ENCODE results near the gene PSORS1C1.

Gene PSORS1C1

GRCh38 chr6:31103136-31103535, 11.5 kb upstream of the PSORS1C1 start:
- no peak for TF ChIP-seq CTCF (IDR thresholded peaks at IDR 0.05; ENCODE audit: insufficient read depth, low read length, missing control alignments)
- ChIA-PET POLR2A (no interaction called here), CTCF (interaction anchor here (1.0 to 2.8 kb wide), 5 partner anchors 13 to 188 kb away, joined by 3 to 12 read pairs (median 4); no protein-coding TSS in a partner anchor)
- DNase-seq (ENCODE audit: low read depth, low spot score), result no peak
- H3K4me3 ChIP-seq (ENCODE audit: low read depth, low read length), result no peak overlapping the region

GRCh38 chr6:31107052-31107451, 7.5 kb upstream of the PSORS1C1 start:
- CTCF ChIA-PET, result no interaction called here
- no peak for DNase-seq (ENCODE audit: low read depth, low spot score)
- no peak overlapping the region for H3K4me3 ChIP-seq (ENCODE audit: low read depth, low read length)
- POLR2A ChIA-PET, result no interaction called here
- no peak for TF ChIP-seq CTCF (IDR thresholded peaks at IDR 0.05; ENCODE audit: insufficient read depth, low read length, missing control alignments)

GRCh38 chr6:31110825-31111582, 3.6 kb upstream of the PSORS1C1 start:
- POLR2A ChIA-PET, result no interaction called here
- H3K4me3 ChIP-seq (ENCODE audit: low read depth, low read length), result no peak overlapping the region
- DNase-seq (ENCODE audit: low read depth, low spot score), result no peak
- CTCF ChIA-PET, result interaction anchor here (0.7 to 11.8 kb wide), 6 partner anchors 9 to 196 kb away, joined by 3 to 162 read pairs (median 4); partner anchors contain the start of gene VARS2
- no peak for TF ChIP-seq CTCF (IDR thresholded peaks at IDR 0.05; ENCODE audit: insufficient read depth, low read length, missing control alignments)

GRCh38 chr6:31111712-31112111, 2.9 kb upstream of the PSORS1C1 start:
- POLR2A ChIA-PET, result no interaction called here
- DNase-seq (ENCODE audit: low read depth, low spot score), result no peak
- CTCF ChIA-PET, result interaction anchor here (1.4 to 11.8 kb wide), 4 partner anchors 10 to 31 kb away, joined by 3 to 162 read pairs (median 18); no protein-coding TSS in a partner anchor
- TF ChIP-seq CTCF (IDR thresholded peaks at IDR 0.05; ENCODE audit: insufficient read depth, low read length, missing control alignments), result no peak
- H3K4me3 ChIP-seq (ENCODE audit: low read depth, low read length), result no peak overlapping the region

- CTCF ChIA-PET, result interaction anchor here (1.4 to 11.8 kb wide), 6 partner anchors 10 to 43 kb away, joined by 3 to 162 read pairs (median 12); no protein-coding TSS in a partner anchor
- no peak for TF ChIP-seq CTCF (IDR thresholded peaks at IDR 0.05; ENCODE audit: insufficient read depth, low read length, missing control alignments)
- no peak for DNase-seq (ENCODE audit: low read depth, low spot score)
- no peak within 1 kb of the TSS for H3K4me3 ChIP-seq (ENCODE audit: low read depth, low read length)
- POLR2A ChIA-PET, result no interaction called here
Measured at GRCh38 chr6:31112478-31112877, 2.1 kb upstream of the PSORS1C1 start, which contains the start of gene C6orf15. Gene C6orf15, minus strand, starts transcription at chr6:31112575. Its CDS starts 20 bp downstream, at chr6:31112555.

GRCh38 chr6:31113861-31114540, 599 bp upstream of the PSORS1C1 start:
- CTCF ChIA-PET, result interaction anchor here (0.7 to 11.8 kb wide), 11 partner anchors 13 to 286 kb away, joined by 3 to 162 read pairs (median 8); partner anchors contain the start of gene VARS2
- peak; percentile 9 for DNase-seq (ENCODE audit: low read depth, low spot score)
- no peak overlapping the region for H3K4me3 ChIP-seq (ENCODE audit: low read depth, low read length)
- POLR2A ChIA-PET, result interaction anchor here (0.6 kb wide), 1 partner anchor 716 kb away, joined by 3 read pairs; no protein-coding TSS in a partner anchor
- no peak for TF ChIP-seq CTCF (IDR thresholded peaks at IDR 0.05; ENCODE audit: insufficient read depth, low read length, missing control alignments)

All from AG04449 (cell line).